NCI-H1048 (cell line): Measurements from ENCODE around the gene STARD3NL.
A peak's percentile ranks its signal among the peaks of the same experiment; 100 is the strongest.

Experiments used
- DNase-seq: peaks from one replicate; lab custom pipeline; 2025; lab: John Stamatoyannopoulos, UW

The STARD3NL gene

GRCh38 chr7:38185395-38186307, 7.6 kb downstream of the STARD3NL start:
- no peak for DNase-seq

GRCh38 chr7:38186593-38187314, 8.7 kb downstream of the STARD3NL start:
- no peak for DNase-seq

GRCh38 chr7:38187794-38188440, 9.9 kb downstream of the STARD3NL start:
- no peak for DNase-seq

GRCh38 chr7:38189231-38189938, 11.3 kb downstream of the STARD3NL start:
- DNase-seq: no peak

GRCh38 chr7:38190011-38190410, 12.0 kb downstream of the STARD3NL start:
- no peak for DNase-seq

GRCh38 chr7:38191791-38192190, 13.7 kb downstream of the STARD3NL start:
- DNase-seq: no peak

GRCh38 chr7:38192327-38192726, 14.3 kb downstream of the STARD3NL start:
- no peak for DNase-seq

GRCh38 chr7:38195804-38196595, 18.0 kb downstream of the STARD3NL start:
- no peak for DNase-seq

GRCh38 chr7:38198366-38198765, 20.3 kb downstream of the STARD3NL start:
- DNase-seq: no peak

- no peak for DNase-seq
Observed at GRCh38 chr7:38199154-38199553, 21.1 kb downstream of the STARD3NL start.

- no peak for DNase-seq
Observed at GRCh38 chr7:38199782-38200181, 21.7 kb downstream of the STARD3NL start.

GRCh38 chr7:38206071-38206470, 28.0 kb downstream of the STARD3NL start:
- no peak for DNase-seq

GRCh38 chr7:38207843-38208242, 29.8 kb downstream of the STARD3NL start:
- no peak for DNase-seq

- DNase-seq: no peak
Observed at GRCh38 chr7:38211486-38211885, 33.4 kb downstream of the STARD3NL start.

GRCh38 chr7:38211940-38212339, 33.9 kb downstream of the STARD3NL start:
- no peak for DNase-seq

GRCh38 chr7:38215115-38215514, 37.1 kb downstream of the STARD3NL start:
- no peak for DNase-seq

- peak; percentile 22 for DNase-seq
Observed at GRCh38 chr7:38215735-38216670, 38.0 kb downstream of the STARD3NL start.

GRCh38 chr7:38217672-38218071, 39.6 kb downstream of the STARD3NL start:
- no peak for DNase-seq

GRCh38 chr7:38220452-38220851, 42.4 kb downstream of the STARD3NL start:
- no peak for DNase-seq

GRCh38 chr7:38222481-38223096, 44.5 kb downstream of the STARD3NL start:
- DNase-seq: peak; percentile 39
